HG03064 (cell line): ENCODE data around the gene POLE.
"Not testable (repeated sequence)": the region's sequence is repeated elsewhere in the genome, so short reads cannot be mapped to it uniquely, and the experiment has no call there.

Experiments
- ATAC-seq: cut with Tn5 transposase; IDR thresholded peaks from one replicate; pipeline ENCODE4 v1.9.1; 2021; ENCODE audit warnings: low read depth; ENCODE audit not compliant: unreplicated experiment

Gene POLE

DNA sequence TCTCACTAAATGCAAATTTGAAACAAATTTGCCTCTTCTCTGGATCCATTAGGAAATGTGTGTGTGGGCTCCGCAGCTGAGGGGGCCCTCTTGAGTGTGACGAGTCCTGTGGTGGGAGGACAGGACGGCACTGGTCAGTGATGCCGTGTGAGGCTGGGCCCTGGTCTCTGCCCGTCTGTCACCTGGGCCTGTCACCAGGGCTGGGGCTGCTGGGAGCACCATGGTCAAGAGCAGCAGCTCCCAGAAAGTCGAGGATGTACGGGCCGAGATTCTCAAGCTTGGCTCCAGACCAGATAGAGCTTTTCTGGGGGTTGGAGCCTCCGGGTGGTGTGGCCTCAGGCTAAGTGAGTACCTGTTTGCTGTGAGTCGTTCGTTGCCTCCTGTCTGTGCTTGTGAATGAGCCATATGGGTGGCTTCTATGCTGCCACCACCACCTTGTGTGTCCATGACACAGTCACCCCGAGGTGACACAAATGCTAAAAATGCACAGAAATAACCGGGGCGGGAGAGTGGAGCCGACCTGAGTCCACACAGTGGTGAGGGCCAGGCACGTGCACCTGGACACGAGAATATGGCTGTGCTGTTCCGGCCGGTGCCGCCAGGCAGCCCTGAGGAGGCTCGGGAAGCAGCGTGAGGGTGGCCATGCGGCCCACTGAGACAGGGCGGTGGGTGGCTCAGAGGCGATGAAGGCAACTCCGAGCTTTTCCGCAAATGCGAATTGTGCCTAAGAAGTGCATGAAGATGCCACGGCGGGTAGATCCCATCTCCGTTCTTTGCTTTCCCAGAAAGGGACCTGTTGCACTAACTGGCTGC lies 32.2 kb upstream of the POLE start:
- no peak for ATAC-seq

DNA sequence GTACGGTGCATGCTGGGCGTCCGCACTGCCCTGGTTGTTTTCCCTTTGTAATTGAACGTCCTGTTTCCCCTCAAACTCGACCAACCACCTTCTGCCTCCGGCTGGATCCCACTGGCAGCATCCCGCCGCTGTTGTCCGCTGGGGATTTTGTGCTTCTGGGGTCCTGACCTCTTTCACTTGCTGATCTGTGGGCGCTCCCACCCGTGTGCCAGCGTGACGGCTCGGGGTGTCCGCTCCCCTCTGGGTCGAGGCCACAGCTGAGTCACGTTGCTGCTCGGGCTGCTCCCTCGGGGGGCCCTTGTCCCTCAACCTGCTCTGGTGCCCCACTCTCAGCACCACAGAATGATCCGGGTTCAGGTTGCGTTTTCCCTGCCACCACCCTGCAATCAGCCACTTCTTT lies 31.5 kb upstream of the POLE start:
- ATAC-seq: no peak

DNA sequence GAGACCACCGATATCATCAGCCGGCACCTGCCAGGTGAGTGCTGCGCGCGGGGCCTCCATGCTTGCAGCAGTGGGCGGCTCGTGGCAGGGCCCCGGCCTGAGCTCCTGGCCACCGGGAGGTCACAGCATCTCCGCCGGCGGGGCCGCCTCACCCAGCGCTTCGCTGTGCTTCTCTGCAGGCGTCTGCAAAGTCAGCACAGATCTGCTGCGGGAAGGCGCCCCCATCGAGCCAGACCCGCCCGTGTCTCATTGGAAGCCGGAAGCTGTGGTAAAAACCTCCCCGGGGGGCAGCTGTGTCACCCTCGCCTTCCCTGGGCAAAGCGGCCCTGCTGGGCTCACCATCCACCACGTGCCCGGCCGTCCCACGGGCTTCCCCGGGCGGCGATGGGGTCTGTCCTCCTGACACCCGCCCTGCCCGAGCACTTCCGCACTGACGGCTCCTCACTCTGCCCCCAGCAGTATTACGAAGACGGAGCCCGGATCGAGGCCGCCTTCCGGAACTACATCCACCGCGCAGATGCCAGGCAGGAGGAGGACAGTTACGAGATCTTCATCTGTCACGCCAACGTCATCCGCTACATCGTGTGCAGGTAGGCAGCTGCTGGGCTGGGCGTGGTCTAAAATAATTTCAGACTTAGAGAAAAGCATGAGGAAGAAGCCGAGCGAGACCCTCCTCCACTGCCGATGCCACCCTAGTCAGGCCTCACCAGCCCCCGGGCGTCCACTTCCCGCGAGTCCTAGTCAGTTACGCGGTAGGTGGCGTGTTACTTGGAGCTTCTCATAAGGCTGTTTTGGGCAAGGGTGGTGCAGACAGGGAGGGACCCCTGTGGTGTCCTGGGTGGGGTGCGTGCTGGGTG lies 30.6 kb upstream of the POLE start:
- ATAC-seq: no peak

DNA sequence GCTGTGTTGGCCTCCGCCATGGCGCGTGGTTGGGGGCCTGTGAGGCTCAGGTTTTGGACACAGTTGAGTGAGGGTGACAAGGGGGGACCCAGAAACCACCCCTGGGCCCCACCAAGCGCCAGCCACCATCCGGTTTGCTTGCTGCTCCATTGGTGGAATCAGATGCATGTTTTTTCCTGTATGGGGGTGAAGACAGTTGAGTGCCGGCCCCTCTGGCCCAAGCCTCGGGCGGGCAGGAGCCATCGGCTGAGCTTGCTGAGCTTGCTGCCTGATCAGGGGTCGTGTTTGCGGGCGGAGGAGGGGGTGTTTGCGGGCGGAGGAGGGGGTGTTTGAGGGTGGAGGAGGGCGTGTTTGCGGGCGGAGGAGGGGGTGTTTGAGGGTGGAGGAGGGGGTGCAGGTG lies 29.9 kb upstream of the POLE start:
- ATAC-seq: no peak

DNA sequence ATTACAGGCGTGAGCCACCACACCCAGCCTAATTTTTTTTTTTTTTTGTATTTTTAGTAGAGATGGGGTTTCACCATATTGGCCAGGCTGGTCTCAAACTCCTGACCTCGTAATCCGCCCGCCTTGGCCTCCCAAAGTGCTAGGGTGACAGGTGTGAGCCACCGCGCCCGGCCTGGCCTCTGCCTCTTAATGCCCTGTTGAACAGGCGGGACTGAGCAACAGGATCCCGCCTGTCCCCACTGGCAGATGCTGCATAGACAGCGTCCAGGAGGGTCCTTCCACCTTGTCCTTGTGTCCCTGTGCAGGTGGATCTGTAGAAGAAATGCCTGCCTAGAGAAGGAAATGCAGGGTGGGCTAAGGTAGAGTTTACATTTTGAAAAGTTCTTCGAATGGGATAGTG lies 29.2 kb upstream of the POLE start:
- no peak for ATAC-seq

DNA sequence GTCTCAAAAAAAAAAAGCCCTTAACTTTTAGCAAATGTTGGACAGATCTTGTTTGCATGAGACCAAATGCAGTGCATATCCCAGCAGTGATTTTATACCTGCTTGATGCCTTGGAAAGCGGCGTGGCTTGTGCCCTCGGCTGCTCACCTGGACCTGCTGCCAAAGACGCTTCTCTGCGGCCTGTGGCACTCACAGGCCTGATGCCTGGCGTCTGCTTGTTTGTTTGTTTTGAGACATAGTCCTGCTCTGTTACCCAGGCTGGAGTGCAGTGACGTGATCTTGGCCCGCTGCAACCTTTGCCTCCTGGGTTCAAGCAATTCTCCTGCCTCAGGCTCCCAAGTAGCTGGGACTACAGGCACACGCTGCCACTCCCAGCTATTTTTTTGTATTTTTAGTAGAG lies 28.7 kb upstream of the POLE start:
- ATAC-seq: no peak

DNA sequence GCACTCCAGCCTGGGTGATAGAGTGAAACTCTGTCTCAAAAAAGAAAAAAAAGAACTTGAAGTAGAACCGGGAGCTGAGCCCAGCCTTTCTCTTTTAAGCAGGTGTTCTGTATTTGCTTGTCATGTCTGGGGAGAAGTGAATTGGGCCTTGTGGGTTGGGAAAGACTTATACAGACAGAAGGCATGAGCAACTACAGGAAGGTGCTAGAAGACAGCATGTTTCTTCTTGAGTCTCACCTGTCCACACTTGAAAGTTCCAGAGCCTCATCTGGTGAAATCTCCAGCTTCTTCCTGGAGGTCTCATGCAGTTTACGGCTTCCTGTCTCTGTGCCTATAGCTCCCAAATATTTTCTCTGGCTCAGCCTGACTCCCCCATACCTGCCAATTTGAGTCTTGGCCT lies 26.0 kb upstream of the POLE start:
- ATAC-seq: no peak

DNA sequence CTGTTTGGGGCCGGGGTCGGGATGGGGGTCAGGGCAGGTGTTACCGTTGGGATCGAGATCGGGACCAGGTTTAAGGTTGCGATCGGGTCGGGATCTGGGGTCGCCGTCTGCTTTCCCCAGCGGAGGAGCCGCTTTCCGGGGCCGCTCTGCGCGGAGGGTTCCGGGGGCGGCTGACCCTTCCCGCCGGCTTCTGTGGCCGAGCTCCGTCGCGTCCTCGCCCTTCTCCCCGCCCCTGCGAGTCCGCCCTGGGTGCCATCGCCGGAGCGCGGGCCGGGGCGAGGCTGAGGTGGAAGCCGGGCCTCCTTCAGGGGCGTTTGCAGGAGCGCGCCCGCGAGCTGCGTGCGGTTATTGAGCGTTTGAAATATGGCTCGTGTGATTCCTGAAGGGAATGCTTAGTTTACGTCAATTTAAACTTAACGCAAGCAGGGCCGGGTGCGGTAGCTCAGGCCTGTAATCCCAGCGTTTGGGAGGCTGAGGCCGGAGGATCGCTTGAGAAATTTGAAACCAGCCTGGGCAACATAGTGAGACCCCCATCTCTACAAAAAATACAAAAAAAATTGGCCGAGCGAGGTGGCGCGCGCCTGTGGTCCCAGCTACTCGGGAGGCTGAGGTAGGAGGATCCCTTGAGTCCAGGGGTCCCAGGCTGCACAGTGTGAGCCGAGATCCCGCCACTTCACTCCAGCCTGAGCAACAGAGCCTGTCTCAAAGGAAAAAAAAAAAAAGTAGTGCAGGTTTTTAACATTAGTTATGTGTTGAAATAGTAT lies 24.1 kb upstream of the POLE start:
- peak; percentile 3 for ATAC-seq

DNA sequence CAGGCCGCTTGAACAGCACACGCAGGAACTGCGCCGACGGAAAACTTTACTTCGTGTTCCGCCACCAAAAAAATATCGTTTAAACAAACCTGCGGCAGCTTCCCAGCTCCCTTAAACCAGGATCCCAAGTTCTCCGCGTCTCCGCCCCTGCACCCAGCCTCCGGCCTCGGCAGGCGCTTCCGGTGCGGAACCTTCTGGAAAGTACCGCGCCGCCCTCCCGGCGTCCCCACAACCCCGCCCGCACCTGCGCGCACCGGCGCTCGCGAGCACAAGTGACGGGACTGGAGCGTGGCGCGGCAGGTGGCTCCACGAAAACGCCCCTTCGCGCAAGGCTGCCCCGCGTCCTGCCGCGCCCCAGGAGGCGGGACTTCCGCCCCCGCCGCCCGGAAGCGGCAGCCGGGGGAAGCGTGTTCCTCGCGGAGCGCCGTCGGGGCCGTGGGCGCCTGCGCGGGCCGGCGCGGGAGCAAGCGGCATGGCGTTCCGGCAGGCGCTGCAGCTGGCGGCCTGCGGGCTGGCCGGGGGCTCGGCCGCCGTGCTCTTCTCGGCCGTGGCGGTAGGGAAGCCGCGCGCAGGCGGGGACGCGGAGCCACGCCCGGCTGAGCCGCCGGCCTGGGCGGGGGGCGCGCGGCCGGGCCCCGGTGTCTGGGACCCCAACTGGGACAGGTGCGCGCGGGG lies 23.4 kb upstream of the POLE start, which contains the start of gene PGAM5:
Gene PGAM5 (plus strand): TSS at position 438 of the 675 bp plus-strand sequence. CDS start 35 bp downstream, at position 473.
- ATAC-seq: peak; percentile 86

DNA sequence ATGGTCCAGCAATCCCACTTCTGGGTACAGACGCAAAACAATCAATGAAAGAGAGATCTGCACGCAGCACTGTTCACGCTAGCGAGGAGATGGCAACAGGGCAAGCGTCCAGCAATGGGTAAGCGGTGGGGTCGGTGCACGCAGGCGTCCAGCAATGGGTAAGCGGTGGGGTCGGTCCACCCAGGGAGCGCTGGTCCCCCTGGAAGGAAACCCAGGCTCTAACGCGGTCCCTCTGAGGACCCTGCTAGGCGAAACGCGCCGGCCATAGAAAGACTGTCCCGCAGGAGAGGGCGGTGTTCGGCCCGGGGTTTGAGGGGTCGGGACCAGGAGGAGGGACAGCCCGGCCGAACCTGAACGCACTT lies 22.9 kb upstream of the POLE start:
- ATAC-seq: peak; percentile 27

DNA sequence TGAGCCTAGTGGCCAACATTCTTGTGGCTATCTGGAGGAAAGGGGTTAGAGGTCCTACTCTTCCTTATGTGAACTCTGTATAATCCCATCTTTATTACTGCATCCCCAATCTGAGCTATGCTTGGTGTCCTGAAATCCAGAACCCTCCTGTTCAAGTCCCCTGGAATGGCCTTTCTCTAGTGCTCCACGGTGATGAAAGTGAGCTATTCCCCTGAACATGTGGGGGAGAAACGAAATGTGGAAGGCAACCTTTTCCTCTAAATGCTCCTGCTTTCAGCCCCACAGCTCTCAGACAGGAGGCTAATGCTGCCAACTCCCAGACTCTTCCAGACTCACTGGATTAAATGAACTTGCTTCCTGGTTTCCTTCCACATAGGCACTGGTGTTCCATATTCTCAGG lies 21.0 kb upstream of the POLE start:
- ATAC-seq: no peak

DNA sequence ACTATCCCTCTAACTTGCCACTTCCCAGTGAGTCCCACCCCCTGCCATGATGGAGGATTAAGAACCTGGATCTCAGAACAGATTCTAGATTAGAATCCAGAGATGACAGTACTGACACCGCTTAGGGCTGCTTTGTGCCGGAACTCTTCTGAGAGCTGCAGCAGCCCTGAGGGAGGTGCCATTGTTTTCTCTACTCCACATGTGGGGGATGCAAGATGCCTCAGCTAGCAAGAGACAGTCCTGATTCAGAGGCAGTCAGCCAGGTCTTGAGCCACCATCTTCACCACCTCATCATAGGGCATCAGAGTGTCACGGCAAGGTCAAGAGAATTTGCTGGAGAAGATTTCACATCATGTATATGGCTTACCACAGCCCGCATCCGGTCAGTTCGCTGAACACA lies 20.1 kb upstream of the POLE start:
- no peak for ATAC-seq

DNA sequence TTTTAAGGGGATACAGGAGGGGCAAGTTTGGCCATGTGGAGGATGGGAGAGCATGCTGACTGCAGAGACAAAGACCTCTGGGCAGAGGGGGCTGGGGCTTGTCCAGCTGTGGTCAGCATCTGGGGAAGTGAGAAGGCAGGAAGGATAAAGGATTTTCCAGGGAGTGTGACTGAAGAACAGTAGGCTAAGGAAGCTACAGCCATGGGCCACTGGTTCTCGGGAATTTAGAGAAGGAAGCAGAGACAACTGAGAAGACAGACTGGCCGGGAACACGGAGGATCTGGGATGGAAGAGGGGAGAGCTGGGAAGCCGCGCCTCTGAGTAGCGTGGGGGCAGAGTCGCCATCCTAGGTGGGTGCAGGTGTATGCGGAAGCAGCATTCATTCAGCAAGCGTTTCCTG lies 16.5 kb upstream of the POLE start:
- no peak for ATAC-seq

DNA sequence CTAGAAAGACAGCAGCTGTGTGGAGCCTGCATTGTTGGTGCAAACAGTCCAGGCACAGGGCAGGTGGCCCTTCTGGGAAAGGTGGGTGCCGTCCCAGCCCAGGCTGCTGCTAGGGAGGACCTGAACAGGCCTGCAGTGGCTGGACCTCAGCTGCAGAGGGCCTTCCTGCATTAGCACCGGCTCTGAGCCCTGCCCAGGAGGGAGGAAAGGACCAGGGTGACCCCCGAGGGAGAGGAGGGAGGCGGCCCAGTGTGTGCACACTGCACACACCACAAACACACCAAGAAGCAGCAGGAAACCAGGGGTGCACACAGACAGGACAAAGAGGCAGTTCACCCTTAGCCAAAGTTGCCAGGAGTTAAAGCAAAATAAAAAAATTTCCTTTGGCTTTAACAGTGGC lies 15.5 kb upstream of the POLE start:
- no peak for ATAC-seq

DNA sequence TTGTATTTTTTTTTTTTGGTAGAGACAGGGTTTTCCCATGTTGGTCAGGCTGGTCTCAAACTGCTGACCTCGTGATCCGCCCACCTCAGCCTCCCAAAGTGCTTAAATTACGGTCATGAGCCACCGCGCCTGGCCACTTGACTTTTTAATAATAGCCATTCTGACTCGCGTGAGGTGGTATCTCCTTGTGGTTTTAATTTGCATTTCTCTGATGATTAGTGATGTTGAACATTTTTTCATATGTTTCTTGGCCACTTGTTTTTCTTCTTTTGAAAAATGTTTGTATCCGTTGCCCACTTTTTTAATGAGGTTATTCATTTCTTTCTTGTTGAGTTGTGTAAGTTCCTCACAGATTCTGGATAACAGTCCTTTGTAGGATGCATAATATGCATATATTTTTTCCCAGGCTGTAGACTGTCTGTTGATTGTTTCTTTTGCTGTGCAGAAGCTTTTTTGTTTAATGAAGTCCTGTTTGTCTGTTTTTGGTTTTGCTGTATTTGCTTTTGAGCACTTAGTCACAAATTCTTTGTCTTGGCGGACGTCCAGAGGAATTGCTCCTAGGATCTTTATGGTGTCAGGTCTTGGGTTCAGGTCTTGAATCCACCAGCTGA lies 13.2 kb upstream of the POLE start:
- ATAC-seq: no peak

DNA sequence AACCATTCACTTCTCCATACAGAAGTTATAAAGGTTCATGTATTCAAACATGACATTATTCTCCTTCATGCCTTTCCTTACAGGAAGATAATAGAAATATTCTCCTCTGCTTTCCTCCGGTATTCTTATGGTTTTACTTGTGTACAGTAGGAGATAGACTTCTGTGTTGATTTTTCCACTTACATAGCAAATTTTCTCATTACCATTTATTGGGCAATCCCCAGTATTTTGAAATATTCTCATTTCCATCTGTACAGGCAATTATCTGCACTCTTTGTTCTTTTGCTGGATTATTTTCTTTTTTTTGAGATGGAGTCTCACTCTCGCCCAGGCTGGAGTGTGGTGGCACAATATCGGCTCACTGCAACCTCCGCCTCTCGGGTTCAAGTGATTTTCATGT lies 11.2 kb upstream of the POLE start:
- ATAC-seq: no peak

DNA sequence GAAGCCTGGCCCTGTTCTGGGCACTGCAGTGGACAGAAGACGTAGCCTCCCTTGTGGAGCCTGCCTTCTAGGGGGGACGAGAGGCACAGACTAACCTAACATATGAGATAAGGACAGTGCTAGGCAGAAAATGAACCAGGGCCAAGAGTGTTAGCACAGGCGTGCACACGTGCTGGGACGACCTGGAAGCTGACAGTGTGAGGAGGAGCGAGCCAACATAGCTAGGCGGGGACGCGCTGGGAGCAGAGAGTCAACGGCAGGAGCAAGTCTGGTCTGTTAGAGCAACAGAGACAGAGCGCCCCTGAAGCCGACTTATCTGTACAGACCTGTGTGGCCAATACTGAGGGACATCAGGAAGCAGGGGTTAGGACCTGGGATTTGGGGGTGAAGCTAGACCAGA lies 8.3 kb upstream of the POLE start:
- no peak for ATAC-seq

DNA sequence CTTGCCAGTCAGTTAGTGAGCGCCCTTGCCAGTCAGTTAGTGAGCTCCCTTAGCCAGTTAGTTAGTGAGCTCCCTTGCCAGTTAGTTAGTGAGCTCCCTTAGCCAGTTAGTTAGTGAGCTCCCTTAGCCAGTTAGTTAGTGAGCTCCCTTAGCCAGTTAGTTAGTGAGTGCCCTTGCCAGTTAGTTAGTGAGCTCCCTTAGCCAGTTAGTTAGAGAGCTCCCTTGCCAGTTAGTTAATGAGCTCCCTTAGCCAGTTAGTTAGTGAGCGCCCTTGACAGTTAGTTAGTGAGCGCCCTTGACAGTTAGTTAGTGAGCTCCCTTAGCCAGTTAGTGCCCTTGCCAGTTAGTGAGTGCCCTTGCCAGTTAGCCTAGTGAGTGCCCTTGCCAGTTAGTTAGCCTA lies 7.7 kb upstream of the POLE start:
- not testable (repeated sequence) for ATAC-seq

DNA sequence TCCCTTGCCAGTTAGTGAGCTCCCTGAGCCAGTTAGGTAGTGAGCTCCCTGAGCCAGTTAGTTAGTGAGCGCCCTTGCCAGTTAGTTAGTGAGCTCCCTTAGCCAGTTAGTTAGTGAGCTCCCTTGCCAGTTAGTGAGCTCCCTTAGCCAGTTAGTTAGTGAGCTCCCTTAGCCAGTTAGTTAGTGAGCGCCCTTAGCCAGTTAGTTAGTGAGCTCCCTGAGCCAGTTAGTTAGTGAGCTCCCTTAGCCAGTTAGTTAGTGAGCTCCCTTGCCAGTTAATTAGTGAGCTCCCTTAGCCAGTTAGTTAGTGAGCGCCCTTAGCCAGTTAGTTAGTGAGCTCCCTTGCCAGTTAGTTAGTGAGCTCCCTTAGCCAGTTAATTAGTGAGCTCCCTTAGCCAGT lies 4.9 kb upstream of the POLE start:
- ATAC-seq: not testable (repeated sequence)

DNA sequence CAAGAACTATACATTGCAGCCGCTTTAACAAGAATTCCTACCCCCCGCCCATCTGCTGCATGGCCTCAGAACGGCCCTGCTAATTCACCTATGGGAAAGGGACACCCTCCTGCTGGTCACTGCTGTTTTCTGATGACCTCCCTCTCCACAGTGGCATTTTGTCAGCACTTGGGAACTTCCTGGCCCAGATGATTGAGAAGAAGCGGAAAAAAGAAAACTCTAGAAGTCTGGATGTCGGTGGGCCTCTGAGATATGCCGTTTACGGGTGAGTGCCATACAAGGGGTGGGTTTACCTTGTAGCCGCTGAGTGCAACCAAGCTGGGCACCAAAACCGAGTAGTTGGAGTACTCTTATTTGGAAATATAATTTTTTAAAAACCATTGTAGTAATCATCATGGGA lies 3.0 kb upstream of the POLE start:
- no peak for ATAC-seq
